ENCODE data around the gene PHC3.

DNA sequence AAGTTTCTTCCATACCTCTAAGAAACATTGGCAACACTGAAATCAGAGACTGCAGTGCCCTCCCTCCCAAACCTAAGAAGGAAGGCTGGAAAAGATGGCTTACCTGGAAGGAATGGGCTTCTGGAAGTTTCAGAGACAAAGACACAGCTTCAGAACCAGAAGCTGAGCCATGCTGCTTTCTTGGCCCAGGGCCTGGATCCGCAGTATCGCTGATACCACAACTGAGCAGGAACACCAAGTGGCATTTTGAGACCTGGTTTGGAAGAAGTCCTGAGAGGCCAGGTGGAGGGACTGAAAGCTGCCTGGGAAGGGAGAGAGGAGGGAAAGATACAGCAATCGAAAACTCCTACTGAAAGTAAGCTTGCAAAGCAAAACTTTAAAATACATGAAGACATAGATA, 124.0 kb downstream of the PHC3 start:
- TF ChIP-seq, protein P1, sequence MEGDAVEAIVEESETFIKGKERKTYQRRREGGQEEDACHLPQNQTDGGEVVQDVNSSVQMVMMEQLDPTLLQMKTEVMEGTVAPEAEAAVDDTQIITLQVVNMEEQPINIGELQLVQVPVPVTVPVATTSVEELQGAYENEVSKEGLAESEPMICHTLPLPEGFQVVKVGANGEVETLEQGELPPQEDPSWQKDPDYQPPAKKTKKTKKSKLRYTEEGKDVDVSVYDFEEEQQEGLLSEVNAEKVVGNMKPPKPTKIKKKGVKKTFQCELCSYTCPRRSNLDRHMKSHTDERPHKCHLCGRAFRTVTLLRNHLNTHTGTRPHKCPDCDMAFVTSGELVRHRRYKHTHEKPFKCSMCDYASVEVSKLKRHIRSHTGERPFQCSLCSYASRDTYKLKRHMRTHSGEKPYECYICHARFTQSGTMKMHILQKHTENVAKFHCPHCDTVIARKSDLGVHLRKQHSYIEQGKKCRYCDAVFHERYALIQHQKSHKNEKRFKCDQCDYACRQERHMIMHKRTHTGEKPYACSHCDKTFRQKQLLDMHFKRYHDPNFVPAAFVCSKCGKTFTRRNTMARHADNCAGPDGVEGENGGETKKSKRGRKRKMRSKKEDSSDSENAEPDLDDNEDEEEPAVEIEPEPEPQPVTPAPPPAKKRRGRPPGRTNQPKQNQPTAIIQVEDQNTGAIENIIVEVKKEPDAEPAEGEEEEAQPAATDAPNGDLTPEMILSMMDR (IDR thresholded peaks at IDR 0.05; ENCODE audit: insufficient read depth, low read length, poor library complexity, severe bottlenecking) = no peak
- no peak for TF ChIP-seq EZH2phosphoT487 (conservative IDR thresholded peaks at IDR 0.05; ENCODE audit: low read length)
